GM19455 (cell line): ENCODE measurements around the gene ZNF3.

Source experiments
- ATAC-seq: cut with Tn5 transposase; IDR thresholded peaks from one replicate; pipeline ENCODE4 v1.9.1; 2021; ENCODE audit not compliant: unreplicated experiment

ZNF3 gene

DNA sequence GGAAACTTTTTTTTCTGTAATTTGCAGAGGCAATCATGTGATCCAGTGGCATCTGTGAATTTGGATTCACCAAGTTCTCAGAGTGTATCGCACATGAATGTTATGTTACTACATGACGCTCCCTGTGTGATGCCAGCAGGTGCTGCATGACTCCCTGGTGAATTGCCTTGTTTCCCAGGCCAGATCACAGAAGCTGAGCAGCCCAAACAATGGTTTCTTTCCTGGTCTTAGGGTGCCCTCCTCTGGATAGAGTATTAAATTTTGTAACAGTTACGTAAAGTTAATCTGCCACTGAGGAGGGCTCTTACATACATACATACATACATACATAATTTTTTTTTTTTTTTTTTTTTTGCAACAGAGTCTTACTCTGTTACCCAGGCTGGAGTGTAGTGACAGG, 28.3 kb downstream of the ZNF3 start:
- ATAC-seq: no peak

DNA sequence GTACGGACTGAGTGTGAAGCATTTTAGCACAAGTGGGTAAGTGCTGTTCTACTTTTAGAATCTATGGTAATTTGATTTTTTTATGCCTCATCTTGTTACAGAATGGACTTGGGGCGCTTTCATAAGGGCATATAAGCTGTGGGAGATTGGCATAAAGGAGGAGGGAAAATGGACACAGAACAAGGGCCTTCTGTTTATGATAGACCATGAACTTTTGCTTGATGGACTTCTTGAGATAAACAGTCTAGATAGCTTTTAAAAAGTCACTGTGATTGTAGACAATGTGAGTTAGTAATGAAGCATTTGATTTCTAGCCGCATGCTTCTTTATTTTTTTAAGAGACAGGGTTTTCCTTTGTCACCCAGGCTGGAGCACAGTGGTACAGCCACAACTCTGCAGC, 29.9 kb downstream of the ZNF3 start:
- ATAC-seq: no peak

DNA sequence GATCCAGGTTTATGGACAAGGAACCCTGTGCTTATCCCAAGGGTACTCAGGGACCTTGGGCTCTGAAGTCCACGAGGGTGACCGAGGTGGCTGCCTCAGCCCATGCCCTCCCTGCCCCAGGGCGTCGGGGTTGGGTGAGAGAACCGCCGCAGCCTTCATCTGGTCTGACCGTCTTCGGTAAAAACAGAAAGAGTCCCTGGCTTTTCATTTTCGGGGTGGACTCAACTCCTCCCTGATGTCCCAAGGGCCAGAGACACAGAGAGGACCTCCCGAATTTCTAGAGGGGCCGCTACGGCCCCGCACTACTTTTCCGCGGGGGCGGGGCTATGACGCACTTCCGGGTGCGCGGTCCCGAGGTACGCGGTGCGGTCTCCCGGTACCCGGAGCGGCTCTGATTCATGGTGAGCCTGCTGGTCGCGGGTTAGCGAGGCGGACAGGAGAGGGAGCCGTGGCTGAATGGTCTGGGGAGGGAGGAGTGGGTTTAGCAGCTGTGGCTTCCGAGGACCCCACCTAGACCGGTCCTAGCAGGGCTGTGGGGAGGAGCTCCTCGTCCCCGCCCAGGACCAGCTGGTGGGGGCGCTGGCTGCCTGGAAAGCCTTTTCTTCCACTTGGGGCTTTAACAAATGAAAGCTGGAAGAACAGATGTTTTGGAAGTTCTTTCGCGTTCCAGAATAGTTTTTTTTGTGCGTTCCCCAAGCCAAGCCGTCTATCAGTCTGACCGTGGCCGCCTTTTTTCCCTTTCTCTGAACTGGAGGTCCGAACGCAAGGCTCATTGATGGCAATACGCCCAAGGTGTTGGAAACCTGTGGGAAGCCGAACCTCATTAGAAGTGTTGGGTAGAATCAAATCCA, 31.9 kb downstream of the ZNF3 start, which contains the start of gene ZSCAN21:
Gene ZSCAN21, plus strand, starts transcription at position 334 of the 851 bp plus-strand sequence. CDS start 7,233 bp downstream, outside the sequence.
- ATAC-seq: peak; percentile 92

DNA sequence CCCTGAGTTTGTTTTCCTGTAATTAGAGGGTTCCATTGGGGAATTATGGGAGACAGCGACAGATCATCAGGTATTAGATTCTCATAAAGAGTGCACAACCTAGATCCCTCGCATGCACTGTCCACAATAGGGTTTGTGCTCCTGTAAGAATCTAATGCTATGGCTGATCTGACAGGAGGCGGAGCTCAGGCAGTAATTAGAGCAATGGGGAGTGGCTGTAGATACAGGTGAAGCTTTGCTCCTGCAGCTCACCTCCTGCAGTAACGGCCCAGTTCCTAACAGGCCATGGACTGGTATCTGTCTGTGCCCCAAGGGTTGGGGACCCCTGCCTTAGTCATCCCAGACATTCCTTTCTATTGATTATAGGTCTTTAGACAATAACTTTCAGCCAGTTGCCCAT, 32.8 kb downstream of the ZNF3 start:
- ATAC-seq: no peak

DNA sequence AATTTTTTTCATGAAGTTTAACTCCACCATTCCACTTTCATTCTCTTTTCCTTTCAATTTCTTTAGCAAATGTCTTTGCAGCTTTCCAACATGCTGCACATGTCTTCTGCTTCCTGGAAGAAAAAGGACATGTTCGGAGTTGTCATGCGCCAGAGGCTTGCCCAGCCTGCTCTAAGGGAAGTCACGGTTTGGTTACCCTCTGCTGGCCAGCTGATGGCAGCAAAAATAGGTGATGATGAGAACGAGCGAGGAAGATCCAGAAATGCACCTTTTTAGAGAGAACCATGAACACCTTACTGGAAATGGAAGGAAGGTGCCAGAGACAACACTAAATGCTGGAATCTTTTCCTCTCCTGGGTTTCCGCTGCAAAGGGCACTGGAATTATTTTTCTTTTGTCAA, 36.8 kb downstream of the ZNF3 start:
- no peak for ATAC-seq

DNA sequence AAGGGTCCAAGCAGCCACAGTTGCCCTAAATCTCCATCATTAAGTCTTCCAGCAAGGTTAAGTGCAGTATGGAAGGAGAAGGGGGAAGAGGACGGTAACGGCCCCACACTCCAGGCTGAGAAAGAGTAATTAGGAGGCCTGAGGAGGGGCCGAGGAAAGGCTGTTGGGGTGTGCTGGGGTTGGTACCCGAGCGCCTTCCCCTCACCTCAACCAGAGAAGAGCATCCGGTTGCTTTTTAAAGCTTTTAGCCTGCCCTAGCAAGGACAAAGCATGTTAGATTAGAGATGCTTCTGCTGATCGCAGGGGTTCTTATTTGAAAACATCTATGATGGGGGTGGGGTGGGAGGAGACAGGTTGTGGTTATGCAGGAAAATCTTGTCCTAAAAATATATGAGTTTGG, 40.9 kb downstream of the ZNF3 start:
- no peak for ATAC-seq

DNA sequence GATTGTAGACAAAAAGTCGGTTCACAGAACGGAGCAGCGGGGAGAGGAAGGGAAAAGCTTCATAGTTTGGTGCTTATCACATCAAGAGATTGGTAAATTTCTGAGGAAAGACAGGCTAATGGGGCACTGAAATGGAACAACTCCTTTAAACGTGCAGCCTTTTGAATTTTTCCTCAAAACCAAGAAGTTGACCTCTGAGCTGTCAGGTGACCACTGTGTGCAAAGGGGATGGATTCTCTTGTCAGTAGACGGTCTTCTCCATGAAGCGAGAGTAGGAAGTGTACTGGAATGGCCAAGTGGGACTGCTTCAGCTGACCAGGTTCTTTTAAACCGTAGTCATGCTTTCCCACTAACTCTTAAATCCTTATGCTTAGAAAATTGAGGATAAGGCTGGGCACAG, 43.2 kb downstream of the ZNF3 start:
- ATAC-seq: no peak

DNA sequence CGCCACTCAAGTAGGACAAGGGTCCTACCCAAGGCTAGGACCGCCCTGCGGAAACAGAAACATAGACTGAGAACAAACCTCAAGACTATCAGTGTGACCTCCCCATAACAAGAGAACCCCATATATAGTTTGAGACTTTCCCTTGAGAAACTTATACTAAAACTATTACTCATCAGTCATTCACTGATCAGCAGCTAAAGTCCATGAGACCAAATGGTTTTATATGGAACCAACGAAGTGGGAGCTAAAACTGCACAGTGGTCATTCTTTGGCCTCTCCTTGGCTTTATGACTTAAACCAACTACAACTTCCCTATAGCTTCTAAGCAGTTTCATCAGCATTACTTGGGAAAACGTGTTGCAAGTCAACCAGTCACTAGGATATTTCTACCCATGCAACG, 45.6 kb downstream of the ZNF3 start:
- ATAC-seq: no peak

DNA sequence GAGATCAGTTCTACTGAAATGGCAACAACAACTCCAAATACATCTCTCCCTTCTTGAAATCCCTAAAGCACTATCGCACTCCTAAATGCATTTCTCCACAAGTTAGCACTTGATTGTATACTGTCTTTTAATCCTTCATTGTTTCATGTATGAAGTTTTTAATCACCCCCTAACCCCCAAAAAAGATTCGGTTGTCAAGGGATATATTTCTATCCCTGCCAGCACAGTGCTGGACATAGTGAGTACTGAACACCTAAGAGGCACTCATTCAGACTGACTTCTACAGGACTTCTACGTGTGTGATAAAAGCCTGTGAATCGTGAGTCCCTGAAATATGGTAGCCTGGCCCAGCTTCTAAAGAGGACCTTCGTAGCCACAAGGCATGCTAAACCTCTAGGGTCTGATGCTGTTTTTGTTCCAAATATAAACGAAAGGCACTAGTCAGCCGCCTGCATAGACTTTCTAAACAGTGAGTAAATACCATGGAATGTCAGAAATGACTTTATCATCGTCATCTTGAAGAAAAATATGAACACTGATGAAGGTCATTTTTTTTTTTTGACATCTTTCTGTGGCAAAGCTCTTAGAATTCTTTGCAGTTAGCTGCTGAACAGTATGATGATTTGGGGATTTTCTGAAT, 46.5 kb downstream of the ZNF3 start:
- no peak for ATAC-seq

DNA sequence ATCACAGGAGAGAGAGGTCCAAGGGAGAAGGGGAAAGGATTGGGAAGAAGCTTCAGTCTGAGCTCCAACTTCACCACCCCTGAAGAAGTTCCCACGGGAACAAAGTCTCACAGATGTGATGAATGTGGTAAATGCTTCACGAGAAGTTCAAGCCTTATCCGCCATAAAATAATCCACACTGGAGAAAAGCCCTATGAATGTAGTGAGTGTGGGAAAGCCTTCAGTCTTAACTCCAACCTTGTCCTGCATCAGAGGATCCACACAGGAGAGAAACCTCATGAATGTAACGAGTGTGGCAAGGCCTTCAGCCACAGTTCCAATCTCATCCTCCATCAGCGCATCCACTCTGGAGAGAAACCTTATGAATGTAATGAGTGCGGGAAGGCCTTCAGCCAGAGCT, 48.0 kb downstream of the ZNF3 start:
- ATAC-seq: no peak

DNA sequence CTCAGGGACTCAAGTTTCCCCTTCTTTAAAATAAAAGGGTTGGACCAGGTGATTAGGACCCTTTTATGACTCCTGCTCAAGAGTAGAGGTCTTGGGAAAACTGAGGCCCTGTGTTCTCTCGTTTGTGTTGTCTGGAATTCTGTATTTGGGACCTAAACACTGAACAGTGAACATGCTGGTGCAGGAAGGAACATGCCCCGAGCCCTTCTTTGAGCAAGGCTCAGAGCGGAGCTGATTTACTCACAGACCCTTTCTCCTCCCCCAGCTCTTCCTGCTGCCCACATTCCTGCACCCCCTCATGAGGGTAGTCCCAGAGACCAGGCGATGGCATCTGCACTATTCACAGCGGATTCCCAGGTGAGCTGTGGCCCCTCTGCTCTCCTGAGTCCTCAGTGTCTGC, 51.9 kb downstream of the ZNF3 start:
- no peak for ATAC-seq

DNA sequence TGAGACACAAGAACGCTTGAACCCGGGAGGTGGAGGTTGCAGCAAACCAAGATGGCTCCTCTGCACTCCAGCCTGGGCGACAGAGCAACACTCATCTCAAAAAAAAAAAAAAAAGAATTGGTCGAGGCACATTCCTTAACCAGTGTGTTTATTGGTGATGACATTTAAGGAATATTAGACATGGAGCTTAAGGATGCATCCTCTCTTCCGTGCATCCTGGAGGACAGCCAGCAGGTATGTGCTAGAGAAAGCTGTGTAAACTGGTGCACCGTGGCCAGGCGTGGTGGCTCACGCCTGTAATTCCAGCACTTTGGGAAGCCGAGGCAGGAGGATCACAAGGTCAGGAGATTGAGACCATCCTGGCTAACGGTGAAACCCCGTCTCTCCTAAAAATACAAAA, 54.3 kb downstream of the ZNF3 start:
- ATAC-seq: no peak

DNA sequence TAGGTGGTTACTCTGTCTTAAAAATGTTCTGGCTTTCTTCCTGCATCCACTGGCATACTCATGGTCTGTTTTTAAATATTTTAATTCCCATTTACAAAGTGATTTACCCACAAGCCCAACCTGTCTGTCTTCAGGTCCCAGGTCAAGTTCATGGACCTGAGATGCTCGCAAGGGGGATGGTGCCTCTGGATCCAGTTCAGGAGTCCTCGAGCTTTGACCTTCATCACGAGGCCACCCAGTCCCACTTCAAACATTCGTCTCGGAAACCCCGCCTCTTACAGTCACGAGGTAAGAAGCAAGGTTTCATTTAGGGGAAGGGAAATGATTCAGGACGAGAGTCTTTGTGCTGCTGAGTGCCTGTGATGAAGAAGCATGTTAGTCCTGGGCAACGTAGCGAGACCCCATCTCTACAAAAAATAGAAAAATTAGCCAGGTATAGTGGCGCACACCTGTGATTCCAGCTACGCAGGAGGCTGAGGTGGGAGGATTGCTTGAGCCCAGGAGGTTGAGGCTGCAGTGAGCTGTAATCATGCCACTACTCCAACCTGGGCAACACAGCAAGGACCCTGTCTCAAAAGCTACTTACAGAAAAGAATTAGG, 57.4 kb downstream of the ZNF3 start:
- no peak for ATAC-seq

DNA sequence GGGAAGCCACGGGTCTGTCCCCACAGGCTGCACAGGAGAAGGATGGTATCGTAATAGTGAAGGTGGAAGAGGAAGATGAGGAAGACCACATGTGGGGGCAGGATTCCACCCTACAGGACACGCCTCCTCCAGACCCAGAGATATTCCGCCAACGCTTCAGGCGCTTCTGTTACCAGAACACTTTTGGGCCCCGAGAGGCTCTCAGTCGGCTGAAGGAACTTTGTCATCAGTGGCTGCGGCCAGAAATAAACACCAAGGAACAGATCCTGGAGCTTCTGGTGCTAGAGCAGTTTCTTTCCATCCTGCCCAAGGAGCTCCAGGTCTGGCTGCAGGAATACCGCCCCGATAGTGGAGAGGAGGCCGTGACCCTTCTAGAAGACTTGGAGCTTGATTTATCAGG, 58.0 kb downstream of the ZNF3 start:
- ATAC-seq: no peak

DNA sequence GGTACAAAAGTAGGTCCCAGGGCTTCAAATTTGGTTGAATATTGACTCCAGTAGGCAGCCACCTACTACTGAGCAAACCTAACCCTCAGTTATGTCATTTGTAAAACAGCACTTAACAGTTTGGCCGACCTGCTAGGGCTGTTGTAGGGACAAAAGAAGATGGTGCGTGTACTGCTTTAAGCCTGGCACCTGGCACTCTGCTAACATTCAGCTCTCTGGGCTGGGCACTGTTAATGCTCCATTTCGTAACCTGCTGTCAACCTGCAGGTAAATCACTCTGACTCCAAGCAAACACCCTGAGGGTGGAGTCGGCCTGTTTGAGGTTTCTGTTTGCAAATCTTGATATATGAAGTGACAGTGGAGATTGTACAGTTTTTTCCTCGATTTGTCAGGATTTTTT, 58.9 kb downstream of the ZNF3 start:
- ATAC-seq: no peak

DNA sequence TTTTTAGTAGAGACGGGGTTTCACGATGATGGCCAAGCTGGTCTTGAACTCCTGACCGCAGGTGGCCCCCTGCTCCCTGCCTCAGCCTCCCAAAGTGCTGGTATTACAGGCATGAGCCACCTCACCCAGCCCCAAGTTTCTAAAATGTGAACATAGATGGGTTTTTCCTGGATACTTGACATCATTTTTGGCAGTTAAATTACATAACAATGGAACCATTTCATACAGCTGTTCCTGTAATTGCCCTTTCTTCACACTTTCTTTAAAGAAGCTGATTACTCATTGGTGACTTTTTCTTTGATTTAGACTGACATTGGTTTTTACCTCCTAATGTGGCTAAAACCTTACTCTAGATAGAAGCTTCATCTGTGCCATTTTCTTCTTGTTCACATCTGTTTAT, 60.2 kb downstream of the ZNF3 start:
- no peak for ATAC-seq
